OCI-LY1 (cell line): ENCODE measurements around the gene NXPE2.

Experiments used
- EZH2 ChIP-seq: fragments of 200-600 bp; sonication (generic), shearing (Covaris generic); IDR thresholded peaks from 2 replicates; pipeline ENCODE4 v1.8.0; 2017; ENCODE audit warnings: borderline replicate concordance, mixed run types, mild to moderate bottlenecking, antibody characterized with exemption, low read length, moderate library complexity, mixed read lengths
- TF ChIP-seq, protein P1 (sequence below): fragments of 200-600 bp; sonication (generic), shearing (Covaris generic); IDR thresholded peaks from 2 replicates; pipeline ENCODE4 v1.5.1; 2017; ENCODE audit warnings: mild to moderate bottlenecking, antibody characterized with exemption, low read length, moderate library complexity, mixed read lengths

DNA sequence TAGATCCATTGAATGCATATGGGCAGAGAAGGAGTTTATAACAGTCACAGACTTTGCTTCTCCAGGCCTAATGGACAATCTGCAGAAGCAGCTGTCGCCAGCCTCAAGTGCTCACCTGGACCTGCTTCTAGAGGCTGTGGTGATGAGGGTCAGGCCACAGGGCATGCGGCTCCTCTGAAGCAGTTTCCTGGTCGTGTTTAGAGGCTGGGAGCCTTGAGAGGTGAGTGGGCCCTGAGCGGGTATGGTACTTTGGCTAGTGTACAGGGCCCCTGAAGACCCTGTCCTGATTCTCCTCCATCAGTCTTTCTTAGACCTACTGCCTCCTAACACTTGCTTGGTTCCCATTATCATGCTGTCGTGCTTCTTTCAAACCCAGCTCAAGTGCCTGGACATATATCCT is 41.2 kb downstream of the NXPE2 start:
- TF ChIP-seq, protein P1, sequence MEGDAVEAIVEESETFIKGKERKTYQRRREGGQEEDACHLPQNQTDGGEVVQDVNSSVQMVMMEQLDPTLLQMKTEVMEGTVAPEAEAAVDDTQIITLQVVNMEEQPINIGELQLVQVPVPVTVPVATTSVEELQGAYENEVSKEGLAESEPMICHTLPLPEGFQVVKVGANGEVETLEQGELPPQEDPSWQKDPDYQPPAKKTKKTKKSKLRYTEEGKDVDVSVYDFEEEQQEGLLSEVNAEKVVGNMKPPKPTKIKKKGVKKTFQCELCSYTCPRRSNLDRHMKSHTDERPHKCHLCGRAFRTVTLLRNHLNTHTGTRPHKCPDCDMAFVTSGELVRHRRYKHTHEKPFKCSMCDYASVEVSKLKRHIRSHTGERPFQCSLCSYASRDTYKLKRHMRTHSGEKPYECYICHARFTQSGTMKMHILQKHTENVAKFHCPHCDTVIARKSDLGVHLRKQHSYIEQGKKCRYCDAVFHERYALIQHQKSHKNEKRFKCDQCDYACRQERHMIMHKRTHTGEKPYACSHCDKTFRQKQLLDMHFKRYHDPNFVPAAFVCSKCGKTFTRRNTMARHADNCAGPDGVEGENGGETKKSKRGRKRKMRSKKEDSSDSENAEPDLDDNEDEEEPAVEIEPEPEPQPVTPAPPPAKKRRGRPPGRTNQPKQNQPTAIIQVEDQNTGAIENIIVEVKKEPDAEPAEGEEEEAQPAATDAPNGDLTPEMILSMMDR: no peak
- TF ChIP-seq EZH2: no peak
